Neural progenitor cell (in vitro differentiated cells): ENCODE results near the gene CTNNA1.

Experiments
- CTCF ChIP-seq: fragments of 200-600 bp; sonication (generic); IDR thresholded peaks from 2 replicates; pipeline ENCODE4 v1.5.1; 2017; ENCODE audit warnings: antibody characterized with exemption, mild to moderate bottlenecking
- EZH2 ChIP-seq: fragments of 200-600 bp; sonication (generic); IDR thresholded peaks from 2 replicates; pipeline ENCODE4 v1.6.1; 2017; ENCODE audit warnings: antibody characterized with exemption, mild to moderate bottlenecking, moderate library complexity
- EZH2phosphoT487 ChIP-seq: fragments of 200-600 bp; sonication (generic); IDR thresholded peaks from 2 replicates; pipeline ENCODE4 v1.6.1; 2017; ENCODE audit warnings: antibody characterized with exemption

- TF ChIP-seq EZH2 (no peak), CTCF (no peak), EZH2phosphoT487 (no peak)
These were observed 226.6 kb downstream of the CTNNA1 start for GRCh38 chr5:138979684-138980280.
